ENCODE data around the gene NFE2L3.

- no peak for TF ChIP-seq CTCF (IDR thresholded peaks at IDR 0.05; ENCODE audit: low read depth, low read length, missing input control)
- TF ChIP-seq TAF1 (conservative IDR thresholded peaks at IDR 0.05) = no peak
- TF ChIP-seq, protein P1, sequence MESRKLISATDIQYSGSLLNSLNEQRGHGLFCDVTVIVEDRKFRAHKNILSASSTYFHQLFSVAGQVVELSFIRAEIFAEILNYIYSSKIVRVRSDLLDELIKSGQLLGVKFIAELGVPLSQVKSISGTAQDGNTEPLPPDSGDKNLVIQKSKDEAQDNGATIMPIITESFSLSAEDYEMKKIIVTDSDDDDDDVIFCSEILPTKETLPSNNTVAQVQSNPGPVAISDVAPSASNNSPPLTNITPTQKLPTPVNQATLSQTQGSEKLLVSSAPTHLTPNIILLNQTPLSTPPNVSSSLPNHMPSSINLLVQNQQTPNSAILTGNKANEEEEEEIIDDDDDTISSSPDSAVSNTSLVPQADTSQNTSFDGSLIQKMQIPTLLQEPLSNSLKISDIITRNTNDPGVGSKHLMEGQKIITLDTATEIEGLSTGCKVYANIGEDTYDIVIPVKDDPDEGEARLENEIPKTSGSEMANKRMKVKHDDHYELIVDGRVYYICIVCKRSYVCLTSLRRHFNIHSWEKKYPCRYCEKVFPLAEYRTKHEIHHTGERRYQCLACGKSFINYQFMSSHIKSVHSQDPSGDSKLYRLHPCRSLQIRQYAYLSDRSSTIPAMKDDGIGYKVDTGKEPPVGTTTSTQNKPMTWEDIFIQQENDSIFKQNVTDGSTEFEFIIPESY (IDR thresholded peaks at IDR 0.05) = no peak
- no peak for TF ChIP-seq RAD21 (IDR thresholded peaks at IDR 0.05)
These were observed 5.6 kb downstream of the NFE2L3 start for GRCh38 chr7:26157520-26158105.
